Gastroesophageal sphincter (tissue), 3 donors: ENCODE results near the gene VMAC.

Experiments used
- CTCF ChIP-seq, 4 experiments: fragments of 200-600 bp in 2 of 4; fragments of 450-650 bp in 2 of 4; sonication (generic) in 1 of 4; IDR thresholded peaks; one replicate each; pipeline ENCODE4 v1.5.1; 2017 to 2019; ENCODE audit warnings: antibody characterized with exemption in 4 of 4, mild to moderate bottlenecking in 2 of 4, moderate library complexity in 2 of 4
- EP300 ChIP-seq: sonication (generic); formaldehyde crosslinking; IDR thresholded peaks from one replicate; pipeline ENCODE4 v1.6.1; 2017; ENCODE audit warnings: antibody characterized with exemption, mild to moderate bottlenecking
- POLR2A ChIP-seq, 2 donors: fragments of 450-650 bp; IDR thresholded peaks; one replicate each; pipeline ENCODE4 v1.6.1; 2017; ENCODE audit warnings: antibody characterized with exemption in 2 of 2, mild to moderate bottlenecking in 2 of 2, moderate library complexity in 1 of 2

GRCh38 chr19:5894704-5895349 is 9.8 kb upstream of the VMAC start:
- TF ChIP-seq CTCF (IDR thresholded peaks at IDR 0.05): no peak
- no peak for TF ChIP-seq POLR2A (IDR thresholded peaks at IDR 0.05)
- no peak for TF ChIP-seq EP300
